Measurements from ENCODE around the gene CNTFR. TPM values are rescaled to one million over a fixed set of nuclear protein-coding genes. Genes with fewer than 3 reads are reported as not detected.

Gene CNTFR
- total RNA-seq, 2 experiments from 2014 or later = not detected

DNA sequence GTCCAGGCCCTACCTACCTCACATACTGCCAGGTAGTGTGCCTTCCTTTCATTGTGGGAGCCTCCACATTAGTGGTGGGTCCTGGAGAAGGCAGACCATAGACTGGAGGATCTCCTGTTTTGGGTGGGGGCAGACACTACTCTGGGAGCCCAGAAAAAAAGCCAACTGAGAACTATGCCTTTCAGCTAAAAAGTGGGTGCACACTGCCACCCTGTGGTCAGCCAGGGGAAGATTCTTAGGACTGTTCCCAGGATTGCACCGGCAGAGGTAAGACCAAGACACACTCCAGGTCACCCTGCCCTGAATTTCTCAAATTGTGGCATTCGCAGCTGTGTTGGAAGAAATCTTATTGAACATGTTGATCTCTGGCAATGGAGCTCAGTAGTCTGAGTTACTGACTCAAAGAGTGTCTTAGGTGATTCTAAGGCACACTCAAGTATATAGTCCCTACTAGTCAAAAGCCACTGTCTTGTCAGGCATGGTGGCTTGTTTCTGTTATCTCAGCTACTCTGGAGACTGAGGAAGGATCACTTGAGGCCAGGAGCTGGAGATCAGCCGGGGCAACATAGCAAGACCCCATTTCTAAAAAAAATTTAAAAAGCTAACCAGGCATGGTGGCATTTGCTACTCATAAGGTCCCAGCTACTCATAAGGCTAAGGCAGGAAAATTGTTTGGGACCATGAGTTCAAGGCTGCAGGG is 44.5 kb upstream of the CNTFR start:
- ChIA-PET CTCF (ENCODE audit: unreplicated experiment) (interaction anchor here (1.0 to 1.5 kb wide), 5 partner anchors 12 to 23 kb away, joined by 4 to 9 read pairs (median 6); partner anchors contain the start of genes DCTN3, GALT and RPP25L), POLR2A (interaction anchor here (0.5 to 7.3 kb wide), 5 partner anchors 9 to 356 kb away, joined by 3 to 66 read pairs (median 12); partner anchors contain the start of genes DCTN3, DNAJB5, GALT and RPP25L)
- Histone ChIP-seq H3K9me2 (ENCODE audit: insufficient read depth, low read length) (no peaks in the 10 kb centered on the region), H4K20me1 (ENCODE audit: insufficient read depth, low read length) (0 out of 2 replicates have a peak, but pooled peaks cover 5% of the 10 kb centered on the region), H3K4me1 (ENCODE audit: insufficient read depth, low read length, poor library complexity, severe bottlenecking) (peaks cover 24% of the 10 kb centered on the region), H3K9me3 (ENCODE audit: low read length) (no peaks in the 10 kb centered on the region), H3K27ac (ENCODE audit: low read depth, low read length, poor library complexity, severe bottlenecking) (no peak overlapping the region), H3K4me2 (ENCODE audit: low read length) (no peak overlapping the region), H3K36me3 (ENCODE audit: insufficient read depth, low read length) (peaks cover 21% of the 10 kb centered on the region; the same call in 1 of the 2 replicates), H3K4me3 (ENCODE audit: low read depth, low read length, poor library complexity, severe bottlenecking) (no peak overlapping the region), H2AFZ (ENCODE audit: low read length) (no peak overlapping the region), H3K79me2 (ENCODE audit: insufficient read depth, low read depth, low read length) (peaks cover 20% of the 10 kb centered on the region)
- DNase-seq (ENCODE audit: low spot score) = peak; percentile 74
- TF ChIP-seq, protein P1, sequence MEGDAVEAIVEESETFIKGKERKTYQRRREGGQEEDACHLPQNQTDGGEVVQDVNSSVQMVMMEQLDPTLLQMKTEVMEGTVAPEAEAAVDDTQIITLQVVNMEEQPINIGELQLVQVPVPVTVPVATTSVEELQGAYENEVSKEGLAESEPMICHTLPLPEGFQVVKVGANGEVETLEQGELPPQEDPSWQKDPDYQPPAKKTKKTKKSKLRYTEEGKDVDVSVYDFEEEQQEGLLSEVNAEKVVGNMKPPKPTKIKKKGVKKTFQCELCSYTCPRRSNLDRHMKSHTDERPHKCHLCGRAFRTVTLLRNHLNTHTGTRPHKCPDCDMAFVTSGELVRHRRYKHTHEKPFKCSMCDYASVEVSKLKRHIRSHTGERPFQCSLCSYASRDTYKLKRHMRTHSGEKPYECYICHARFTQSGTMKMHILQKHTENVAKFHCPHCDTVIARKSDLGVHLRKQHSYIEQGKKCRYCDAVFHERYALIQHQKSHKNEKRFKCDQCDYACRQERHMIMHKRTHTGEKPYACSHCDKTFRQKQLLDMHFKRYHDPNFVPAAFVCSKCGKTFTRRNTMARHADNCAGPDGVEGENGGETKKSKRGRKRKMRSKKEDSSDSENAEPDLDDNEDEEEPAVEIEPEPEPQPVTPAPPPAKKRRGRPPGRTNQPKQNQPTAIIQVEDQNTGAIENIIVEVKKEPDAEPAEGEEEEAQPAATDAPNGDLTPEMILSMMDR (conservative IDR thresholded peaks at IDR 0.05; ENCODE audit: low read length) = peak; percentile 93
- TF ChIP-seq EZH2phosphoT487 (IDR thresholded peaks at IDR 0.05; ENCODE audit: borderline replicate concordance, low read depth, low read length) = no peak
- BruUV-seq (replicated peaks) = no TSS peak
- intact Hi-C loops (cut with micrococcal nuclease; ENCODE audit: unreplicated experiment) = loop anchor here (1.0 kb wide), 1 partner anchor 22 kb away; the partner anchor contains the start of gene RPP25L

GRCh38 chr9:34633166-34633565 is 43.6 kb upstream of the CNTFR start:
- Histone ChIP-seq H3K4me3 (ENCODE audit: low read depth, low read length, poor library complexity, severe bottlenecking) (no peak overlapping the region), H3K9me3 (ENCODE audit: low read length) (no peaks in the 10 kb centered on the region), H2AFZ (ENCODE audit: low read length) (no peak overlapping the region), H3K4me2 (ENCODE audit: low read length) (no peak overlapping the region), H3K9me2 (ENCODE audit: insufficient read depth, low read length) (no peaks in the 10 kb centered on the region), H3K27ac (ENCODE audit: low read depth, low read length, poor library complexity, severe bottlenecking) (no peak overlapping the region), H3K36me3 (ENCODE audit: insufficient read depth, low read length) (peaks cover 21% of the 10 kb centered on the region; the same call in 1 of the 2 replicates), H4K20me1 (ENCODE audit: insufficient read depth, low read length) (0 out of 2 replicates have a peak, but pooled peaks cover 5% of the 10 kb centered on the region), H3K4me1 (ENCODE audit: insufficient read depth, low read length, poor library complexity, severe bottlenecking) (peaks cover 18% of the 10 kb centered on the region), H3K79me2 (ENCODE audit: insufficient read depth, low read depth, low read length) (peaks cover 20% of the 10 kb centered on the region)
- ChIA-PET POLR2A (interaction anchor here (7.3 kb wide), 1 partner anchor 13 kb away, joined by 43 read pairs; the partner anchor contains the start of gene DCTN3), CTCF (ENCODE audit: unreplicated experiment) (interaction anchor here (1.3 to 1.5 kb wide), 4 partner anchors 13 to 22 kb away, joined by 4 to 9 read pairs (median 6); partner anchors contain the start of genes DCTN3, GALT and RPP25L)
- no TSS peak for BruUV-seq (replicated peaks)
- no peak for TF ChIP-seq EZH2phosphoT487 (IDR thresholded peaks at IDR 0.05; ENCODE audit: borderline replicate concordance, low read depth, low read length)
- TF ChIP-seq, protein P1 (conservative IDR thresholded peaks at IDR 0.05; ENCODE audit: low read length) = no peak
- no peak for DNase-seq (ENCODE audit: low spot score)
- intact Hi-C loops (cut with micrococcal nuclease; ENCODE audit: unreplicated experiment) = no loop called here

Data from OCI-LY7 (cell line).